ENCODE data around the gene RPRD1A. TPM values are rescaled to one million over a fixed set of nuclear protein-coding genes. Genes with fewer than 3 reads are reported as not detected.

RPRD1A gene
- total RNA-seq, 1 donor from 2014 or later = 44.7 TPM

GRCh38 chr18:36009214-36009613 is 58.1 kb downstream of the RPRD1A start:
- H3K27me3 ChIP-seq = no peaks in the 10 kb centered on the region
- H3K36me3 ChIP-seq = no peaks in the 10 kb centered on the region
- H3K27ac ChIP-seq = no peak overlapping the region
- no peak overlapping the region for H3K4me3 ChIP-seq
- intact Hi-C loops (cut with DNase I) = no loop called here
- TF ChIP-seq POLR2AphosphoS5 (IDR thresholded peaks at IDR 0.05; ENCODE audit: insufficient read depth in 1 of 2, low read depth in 1 of 2) = no peak
- TF ChIP-seq CTCF (IDR thresholded peaks at IDR 0.05) = no peak
- TF ChIP-seq POLR2A (IDR thresholded peaks at IDR 0.05) = no peak
- no peaks in the 10 kb centered on the region for H3K9me3 ChIP-seq
- no peak for DNase-seq (ENCODE audit: extremely low spot score in 2 of 2)
- no peaks in the 10 kb centered on the region for H3K4me1 ChIP-seq

GRCh38 chr18:36006997-36007396 is 60.4 kb downstream of the RPRD1A start:
- H3K9me3 ChIP-seq = no peaks in the 10 kb centered on the region
- H3K27me3 ChIP-seq = no peaks in the 10 kb centered on the region
- H3K4me1 ChIP-seq = no peaks in the 10 kb centered on the region
- H3K4me3 ChIP-seq = no peak overlapping the region
- no peak for DNase-seq (ENCODE audit: extremely low spot score in 2 of 2)
- TF ChIP-seq CTCF (IDR thresholded peaks at IDR 0.05) (no peak), POLR2AphosphoS5 (IDR thresholded peaks at IDR 0.05; ENCODE audit: insufficient read depth in 1 of 2, low read depth in 1 of 2) (no peak), POLR2A (IDR thresholded peaks at IDR 0.05) (no peak)
- no peak overlapping the region for H3K27ac ChIP-seq
- intact Hi-C loops (cut with DNase I) = no loop called here
- no peaks in the 10 kb centered on the region for H3K36me3 ChIP-seq

GRCh38 chr18:35999925-36000324 is 67.4 kb downstream of the RPRD1A start:
- Histone ChIP-seq H3K36me3 (no peaks in the 10 kb centered on the region), H3K4me1 (no peaks in the 10 kb centered on the region), H3K9me3 (no peaks in the 10 kb centered on the region), H3K27ac (no peak overlapping the region), H3K27me3 (no peaks in the 10 kb centered on the region), H3K4me3 (no peak overlapping the region)
- DNase-seq (ENCODE audit: extremely low spot score in 2 of 2) = no peak
- intact Hi-C loops (cut with DNase I) = no loop called here
- TF ChIP-seq CTCF (IDR thresholded peaks at IDR 0.05) = no peak
- no peak for TF ChIP-seq POLR2AphosphoS5 (IDR thresholded peaks at IDR 0.05; ENCODE audit: insufficient read depth in 1 of 2, low read depth in 1 of 2)
- TF ChIP-seq POLR2A (IDR thresholded peaks at IDR 0.05) = no peak

GRCh38 chr18:35998967-35999366 is 68.4 kb downstream of the RPRD1A start:
- H3K27ac ChIP-seq = no peak overlapping the region
- intact Hi-C loops (cut with DNase I) = no loop called here
- H3K4me3 ChIP-seq = no peak overlapping the region
- H3K9me3 ChIP-seq = no peaks in the 10 kb centered on the region
- no peaks in the 10 kb centered on the region for H3K27me3 ChIP-seq
- no peak for DNase-seq (ENCODE audit: extremely low spot score in 2 of 2)
- no peaks in the 10 kb centered on the region for H3K36me3 ChIP-seq
- no peak for TF ChIP-seq CTCF (IDR thresholded peaks at IDR 0.05)
- no peak for TF ChIP-seq POLR2A (IDR thresholded peaks at IDR 0.05)
- no peak for TF ChIP-seq POLR2AphosphoS5 (IDR thresholded peaks at IDR 0.05; ENCODE audit: insufficient read depth in 1 of 2, low read depth in 1 of 2)
- H3K4me1 ChIP-seq = no peaks in the 10 kb centered on the region

- Histone ChIP-seq H3K9me3 (no peaks in the 10 kb centered on the region), H3K4me3 (no peak overlapping the region), H3K27ac (no peak overlapping the region), H3K36me3 (no peaks in the 10 kb centered on the region), H3K4me1 (no peaks in the 10 kb centered on the region), H3K27me3 (no peaks in the 10 kb centered on the region)
- no peak for DNase-seq (ENCODE audit: extremely low spot score in 2 of 2)
- no peak for TF ChIP-seq POLR2AphosphoS5 (IDR thresholded peaks at IDR 0.05; ENCODE audit: insufficient read depth in 1 of 2, low read depth in 1 of 2)
- TF ChIP-seq POLR2A (IDR thresholded peaks at IDR 0.05) = no peak
- no peak for TF ChIP-seq CTCF (IDR thresholded peaks at IDR 0.05)
- intact Hi-C loops (cut with DNase I) = no loop called here
These were observed 74.3 kb downstream of the RPRD1A start for GRCh38 chr18:35993013-35993412.

Measured in vagina (tissue), 2 donors.